PC-3 (cell line): ENCODE data around the gene SPARCL1. TPM values are rescaled to one million over a fixed set of nuclear protein-coding genes. Genes with fewer than 3 reads are reported as not detected.

Source experiments
- ATAC-seq: fragments of 200-7000 bp; cut with Tn5 transposase; 2 replicates; pipeline ENCODE4 v1.9.1; 2020; ENCODE audit warnings: mild to moderate bottlenecking, moderate library complexity
- BruUV-seq: library from RNA; stranded (reverse); fragments of 400-500 nt; replicated peaks from 2 replicates; lab custom pipeline; 2021; lab: Mats Ljungman, UMichigan
- CTCF ChIA-PET: fragments of 300-600 bp; sonication (Branson Sonifier 250); formaldehyde crosslinking; loops from one replicate; lab custom pipeline; 2022; ENCODE audit warnings: antibody characterized with exemption; lab: Charles Lee
- POLR2A ChIA-PET: fragments of 300-600 bp; sonication (Branson Sonifier 250); formaldehyde crosslinking; loops from one replicate; lab custom pipeline; 2022; ENCODE audit warnings: antibody characterized with exemption; ENCODE audit not compliant: unreplicated experiment; lab: Charles Lee
- DNase-seq: peaks from one replicate; pipeline ENCODE4 v3.0.0-alpha.2; 2015
- H2AFZ ChIP-seq: fragments of 300-600 bp; sonication (generic); 2 replicates; pipeline ENCODE4 v1.6.0; 2016; ENCODE audit warnings: antibody characterized with exemption, low read length
- H3F3A ChIP-seq: fragments of 300-600 bp; sonication (generic); one replicate; pipeline ENCODE4 v1.6.0; 2017; ENCODE audit warnings: antibody characterized with exemption, low read length, control low read depth, mild to moderate bottlenecking; ENCODE audit not compliant: unreplicated experiment
- H3K27ac ChIP-seq: fragments of 300-600 bp; sonication (generic); 2 replicates; pipeline ENCODE4 v1.5.1; 2016; ENCODE audit warnings: mild to moderate bottlenecking, low read length
- H3K27me3 ChIP-seq: fragments of 300-600 bp; sonication (generic); 2 replicates; pipeline ENCODE4 v1.6.1; 2016; ENCODE audit warnings: low read length, mixed read lengths
- H3K36me3 ChIP-seq: fragments of 300-600 bp; sonication (generic); 2 replicates; pipeline ENCODE4 v1.6.1; 2016; ENCODE audit warnings: low read depth, mixed run types, low read length, mixed read lengths
- H3K4me1 ChIP-seq: fragments of 300-600 bp; sonication (generic); 2 replicates; pipeline ENCODE4 v1.5.1; 2016; ENCODE audit warnings: low read length; ENCODE audit not compliant: insufficient read depth
- H3K4me2 ChIP-seq: fragments of 300-600 bp; sonication (generic); 2 replicates; pipeline ENCODE4 v1.6.0; 2016; ENCODE audit warnings: low read length
- H3K4me3 ChIP-seq: fragments of 300-600 bp; sonication (generic); 2 replicates; pipeline ENCODE4 v1.5.1; 2016; ENCODE audit warnings: mild to moderate bottlenecking, low read length, mixed read lengths
- H3K79me2 ChIP-seq: fragments of 300-600 bp; sonication (generic); 2 replicates; pipeline ENCODE4 v1.6.1; 2017; ENCODE audit warnings: low read length, mixed read lengths
- H3K9ac ChIP-seq: fragments of 300-600 bp; sonication (generic); 2 replicates; pipeline ENCODE4 v1.6.0; 2016; ENCODE audit warnings: mild to moderate bottlenecking, low read length
- H3K9me2 ChIP-seq: fragments of 300-600 bp; sonication (generic); replicated peaks from 2 replicates; pipeline ENCODE4 v1.6.1; 2016; ENCODE audit warnings: mixed run types, low read length, mixed read lengths
- H3K9me3 ChIP-seq: fragments of 300-600 bp; sonication (generic); 2 replicates; pipeline ENCODE4 v1.6.1; 2016; ENCODE audit warnings: low read length, mixed read lengths
- H4K20me1 ChIP-seq: fragments of 300-600 bp; sonication (generic); 2 replicates; pipeline ENCODE4 v1.6.1; 2016; ENCODE audit warnings: low read length, mixed read lengths
- CTCF ChIP-seq: fragments of 300-600 bp; sonication (generic); conservative IDR thresholded peaks from 2 replicates; pipeline ENCODE4 v1.5.1; 2017; ENCODE audit warnings: antibody characterized with exemption, low read depth, mild to moderate bottlenecking, low read length
- EZH2 ChIP-seq: fragments of 300-600 bp; sonication (generic); IDR thresholded peaks from one replicate; pipeline ENCODE4 v1.6.1; 2017; ENCODE audit warnings: antibody characterized with exemption, mild to moderate bottlenecking, low read length; ENCODE audit not compliant: unreplicated experiment
- EZH2phosphoT487 ChIP-seq: fragments of 300-600 bp; sonication (generic); IDR thresholded peaks from 2 replicates; pipeline ENCODE4 v1.6.1; 2018; ENCODE audit warnings: mild to moderate bottlenecking, antibody characterized with exemption, low read length, borderline replicate concordance
- intact Hi-C: fragments of 100-400 bp; cut with micrococcal nuclease; formaldehyde crosslinking; loops from 2 replicates; pipeline ENCODE4 v1.9.0; 2023
- total RNA-seq: library from RNA; depleted of rRNA; stranded (reverse); fragments of >200 nt; gene quantifications from 2 replicates; pipeline ENCODE4 v1.2.3, GENCODE V29; 2014

SPARCL1 gene
- total RNA-seq, 1 experiment from 2014 or later = not detected

GRCh38 chr4:87531621-87532020 is 2.4 kb upstream of the SPARCL1 start:
- Histone ChIP-seq H2AFZ (no peak overlapping the region), H3K9ac (no peak overlapping the region), H3K4me3 (no peak overlapping the region), H3F3A (no peaks in the 10 kb centered on the region), H3K79me2 (no peaks in the 10 kb centered on the region), H3K4me1 (no peaks in the 10 kb centered on the region), H3K9me2 (no peaks in the 10 kb centered on the region), H3K4me2 (no peak overlapping the region), H3K9me3 (no peaks in the 10 kb centered on the region), H4K20me1 (no peaks in the 10 kb centered on the region), H3K27ac (no peak overlapping the region), H3K27me3 (no peaks in the 10 kb centered on the region), H3K36me3 (no peaks in the 10 kb centered on the region)
- ChIA-PET POLR2A (no interaction called here), CTCF (no interaction called here)
- TF ChIP-seq EZH2 (no peak), EZH2phosphoT487 (no peak), CTCF (no peak)
- no peak for DNase-seq
- intact Hi-C loops = no loop called here
- BruUV-seq = no TSS peak
- no peak for ATAC-seq

- Histone ChIP-seq H4K20me1 (no peaks in the 10 kb centered on the region), H3F3A (no peaks in the 10 kb centered on the region), H3K4me1 (no peaks in the 10 kb centered on the region), H3K9ac (no peak overlapping the region), H3K79me2 (no peaks in the 10 kb centered on the region), H3K36me3 (no peaks in the 10 kb centered on the region), H3K9me2 (no peaks in the 10 kb centered on the region), H2AFZ (no peak overlapping the region), H3K27me3 (no peaks in the 10 kb centered on the region), H3K27ac (no peak overlapping the region), H3K4me3 (no peak overlapping the region), H3K9me3 (no peaks in the 10 kb centered on the region), H3K4me2 (no peak overlapping the region)
- ChIA-PET CTCF (no interaction called here), POLR2A (no interaction called here)
- intact Hi-C loops = no loop called here
- TF ChIP-seq EZH2 = no peak
- TF ChIP-seq EZH2phosphoT487 = no peak
- TF ChIP-seq CTCF = no peak
- ATAC-seq (no peak), DNase-seq (no peak)
- no TSS peak for BruUV-seq
These were observed 1.7 kb upstream of the SPARCL1 start for GRCh38 chr4:87530868-87531267.

GRCh38 chr4:87530229-87530628 is 1.1 kb upstream of the SPARCL1 start:
- no peak for DNase-seq
- POLR2A ChIA-PET = no interaction called here

More at GRCh38 chr4:87530229-87530628, 1.1 kb upstream of the SPARCL1 start:
- H3K27me3 ChIP-seq = no peaks in the 10 kb centered on the region
- H3K9me2 ChIP-seq = no peaks in the 10 kb centered on the region
- BruUV-seq = no TSS peak
- no peaks in the 10 kb centered on the region for H4K20me1 ChIP-seq
- H3F3A ChIP-seq = no peaks in the 10 kb centered on the region
- H3K4me2 ChIP-seq = no peak overlapping the region
- TF ChIP-seq EZH2phosphoT487 (no peak), EZH2 (no peak), CTCF (no peak)
- H2AFZ ChIP-seq = no peak overlapping the region
- no peaks in the 10 kb centered on the region for H3K4me1 ChIP-seq
- no peaks in the 10 kb centered on the region for H3K79me2 ChIP-seq
- CTCF ChIA-PET = no interaction called here
- no peaks in the 10 kb centered on the region for H3K36me3 ChIP-seq
- no peak for ATAC-seq
- no peak overlapping the region for H3K4me3 ChIP-seq
- H3K9me3 ChIP-seq = no peaks in the 10 kb centered on the region
- intact Hi-C loops = no loop called here
- H3K27ac ChIP-seq = no peak overlapping the region
- no peak overlapping the region for H3K9ac ChIP-seq
